Thyroid gland (tissue), 4 donors: ENCODE measurements around the gene GEMIN2. TPM values are rescaled to one million over a fixed set of nuclear protein-coding genes. Genes with fewer than 3 reads are reported as not detected.
"Not testable (repeated sequence)": the region's sequence is repeated elsewhere in the genome, so short reads cannot be mapped to it uniquely, and the experiment has no call there.

Experiments
- DNase-seq, 2 donors: peaks; one replicate each; pipeline ENCODE4 v3.0.0-alpha.2; 2019
- H3K27ac ChIP-seq, 3 donors: fragments of 200-600 bp; sonication (generic); 1 replicate in 2 of 3; 2 replicates in 1 of 3; pipeline ENCODE4 v1.5.1; 2016 to 2019; ENCODE audit warnings: mild to moderate bottlenecking in 1 of 3, moderate library complexity in 1 of 3
- H3K27me3 ChIP-seq: fragments of 200-600 bp; sonication (generic); one replicate; pipeline ENCODE4 v1.5.1; 2019
- H3K36me3 ChIP-seq, 2 donors: fragments of 200-600 bp; sonication (generic); one replicate each; pipeline ENCODE4 v1.5.1; 2016 to 2019
- H3K4me1 ChIP-seq, 2 donors: fragments of 200-600 bp; sonication (generic); one replicate each; pipeline ENCODE4 v1.5.1; 2017 to 2019
- H3K4me3 ChIP-seq, 3 donors: fragments of 200-600 bp; sonication (generic); replicated peaks in 1 of 3; 1 replicate in 2 of 3; 2 replicates in 1 of 3; pipeline ENCODE4 v1.5.1; 2016; ENCODE audit warnings: mild to moderate bottlenecking in 1 of 3
- H3K9me3 ChIP-seq: fragments of 200-600 bp; sonication (generic); one replicate; pipeline ENCODE4 v1.5.1; 2017
- POLR2A ChIP-seq, 2 donors: fragments of 450-650 bp; IDR thresholded peaks; one replicate each; pipeline ENCODE4 v1.6.1; 2017; ENCODE audit warnings: antibody characterized with exemption in 2 of 2, mild to moderate bottlenecking in 2 of 2, moderate library complexity in 1 of 2
- WGBS, 2 donors: methylation state at CpG; one replicate each; pipeline ENCODE4 v1.1.5; 2017; 5-methylcytosine and 5-hydroxymethylcytosine counted together
- intact Hi-C: fragments of 100-400 bp; cut with DNase I; formaldehyde crosslinking; loops from one replicate; pipeline ENCODE4 v1.15.1; 2023
- total RNA-seq, 4 donors: library from RNA; depleted of rRNA; stranded (reverse); fragments of >200 nt; gene quantifications; one replicate each; pipeline ENCODE4 v1.2.3, GENCODE V29; 2016
- TF ChIP-seq, protein P1 (sequence below), 6 experiments: fragments of 200-600 bp in 3 of 6; fragments of 450-650 bp in 3 of 6; sonication (generic) in 3 of 6; IDR thresholded peaks; one replicate each; pipeline ENCODE4 v1.5.1; 2016 to 2019; ENCODE audit warnings: antibody characterized with exemption in 6 of 6, mild to moderate bottlenecking in 2 of 6, inconsistent platforms in 1 of 6, moderate library complexity in 1 of 6

Gene GEMIN2
- total RNA-seq, 4 donors from 2014 or later, result 11.3 to 33.7 (median 18.2) TPM

GRCh38 chr14:39145266-39145966 lies 31.3 kb downstream of the GEMIN2 start:
- no peaks in the 10 kb centered on the region for H3K4me1 ChIP-seq
- H3K27ac ChIP-seq, result no peak overlapping the region
- intact Hi-C loops, result no loop called here
- no peaks in the 10 kb centered on the region for H3K9me3 ChIP-seq
- no peak for DNase-seq
- H3K27me3 ChIP-seq, result no peaks in the 10 kb centered on the region
- peaks cover under 1 to 15% of the 10 kb centered on the region in 2 donors for H3K36me3 ChIP-seq
- H3K4me3 ChIP-seq, result no peak overlapping the region
- 66 to 77% methylated on average over 7 of the region's 7 CpGs for WGBS, 2 donors
- no peak for TF ChIP-seq POLR2A (IDR thresholded peaks at IDR 0.05)
- TF ChIP-seq, protein P1, sequence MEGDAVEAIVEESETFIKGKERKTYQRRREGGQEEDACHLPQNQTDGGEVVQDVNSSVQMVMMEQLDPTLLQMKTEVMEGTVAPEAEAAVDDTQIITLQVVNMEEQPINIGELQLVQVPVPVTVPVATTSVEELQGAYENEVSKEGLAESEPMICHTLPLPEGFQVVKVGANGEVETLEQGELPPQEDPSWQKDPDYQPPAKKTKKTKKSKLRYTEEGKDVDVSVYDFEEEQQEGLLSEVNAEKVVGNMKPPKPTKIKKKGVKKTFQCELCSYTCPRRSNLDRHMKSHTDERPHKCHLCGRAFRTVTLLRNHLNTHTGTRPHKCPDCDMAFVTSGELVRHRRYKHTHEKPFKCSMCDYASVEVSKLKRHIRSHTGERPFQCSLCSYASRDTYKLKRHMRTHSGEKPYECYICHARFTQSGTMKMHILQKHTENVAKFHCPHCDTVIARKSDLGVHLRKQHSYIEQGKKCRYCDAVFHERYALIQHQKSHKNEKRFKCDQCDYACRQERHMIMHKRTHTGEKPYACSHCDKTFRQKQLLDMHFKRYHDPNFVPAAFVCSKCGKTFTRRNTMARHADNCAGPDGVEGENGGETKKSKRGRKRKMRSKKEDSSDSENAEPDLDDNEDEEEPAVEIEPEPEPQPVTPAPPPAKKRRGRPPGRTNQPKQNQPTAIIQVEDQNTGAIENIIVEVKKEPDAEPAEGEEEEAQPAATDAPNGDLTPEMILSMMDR (IDR thresholded peaks at IDR 0.05), result no peak

GRCh38 chr14:39154594-39155189 lies 40.6 kb downstream of the GEMIN2 start:
- DNase-seq, result no peak
- H3K27ac ChIP-seq, result no peak overlapping the region
- H3K4me1 ChIP-seq, result no peaks in the 10 kb centered on the region
- H3K27me3 ChIP-seq, result no peaks in the 10 kb centered on the region
- no peaks in the 10 kb centered on the region for H3K9me3 ChIP-seq
- intact Hi-C loops, result no loop called here
- H3K4me3 ChIP-seq, result no peak overlapping the region
- TF ChIP-seq, protein P1 (IDR thresholded peaks at IDR 0.05), result no peak
- TF ChIP-seq POLR2A (IDR thresholded peaks at IDR 0.05), result no peak
- 91 to 95% methylated on average over 9 of the region's 9 CpGs for WGBS, 2 donors
- peaks cover 9 to 36% of the 10 kb centered on the region in 2 donors for H3K36me3 ChIP-seq

GRCh38 chr14:39157491-39157890 lies 43.4 kb downstream of the GEMIN2 start:
- H3K27me3 ChIP-seq, result no peaks in the 10 kb centered on the region
- H3K27ac ChIP-seq, result no peak overlapping the region
- intact Hi-C loops, result no loop called here
- peaks cover 9 to 26% of the 10 kb centered on the region in 2 donors for H3K36me3 ChIP-seq
- no peaks in the 10 kb centered on the region for H3K9me3 ChIP-seq
- WGBS, 2 donors, result 90 to 93% methylated on average over 6 of the region's 6 CpGs
- H3K4me3 ChIP-seq, result no peak overlapping the region
- DNase-seq, result no peak
- no peak for TF ChIP-seq POLR2A (IDR thresholded peaks at IDR 0.05)
- TF ChIP-seq, protein P1 (IDR thresholded peaks at IDR 0.05), result no peak
- H3K4me1 ChIP-seq, result no peaks in the 10 kb centered on the region

DNA sequence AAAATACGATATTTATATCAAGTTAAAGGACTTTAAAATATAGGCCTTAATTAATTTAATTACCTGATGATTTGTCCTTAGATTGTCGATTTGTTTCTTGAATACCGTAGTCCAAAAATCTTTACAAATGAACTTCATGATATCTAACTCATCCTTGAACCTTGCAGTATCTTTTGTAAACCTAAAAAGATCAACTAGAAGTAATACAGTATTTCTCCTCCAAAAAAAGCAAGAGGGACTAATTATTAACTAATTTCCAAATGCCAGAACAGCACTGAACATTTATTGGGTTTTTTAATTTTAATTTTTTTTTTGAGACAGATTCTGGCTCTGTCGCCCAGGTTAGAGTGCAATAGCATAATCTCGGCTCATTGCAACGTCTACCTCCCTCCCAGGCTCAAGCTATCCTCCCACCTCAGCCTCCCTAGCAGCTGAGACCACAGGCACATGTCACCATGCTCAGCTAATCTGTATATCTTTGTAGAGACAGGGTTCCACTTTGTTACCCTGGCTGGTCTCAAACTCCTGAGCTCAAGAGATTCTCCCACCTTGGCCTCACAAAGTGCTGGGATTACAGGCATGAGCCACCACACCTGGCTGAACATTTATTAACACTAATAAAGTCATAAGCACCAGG lies 44.2 kb downstream of the GEMIN2 start:
- Histone ChIP-seq H3K9me3 (no peaks in the 10 kb centered on the region), H3K36me3 (peaks cover 9 to 26% of the 10 kb centered on the region in 2 donors), H3K4me3 (no peak overlapping the region), H3K27me3 (no peaks in the 10 kb centered on the region), H3K4me1 (no peaks in the 10 kb centered on the region), H3K27ac (no peak overlapping the region)
- intact Hi-C loops, result no loop called here
- DNase-seq, result no peak
- TF ChIP-seq POLR2A (IDR thresholded peaks at IDR 0.05), result no peak
- TF ChIP-seq, protein P1 (IDR thresholded peaks at IDR 0.05), result no peak
- WGBS, 2 donors, result 89 to 96% methylated on average over 6 of the region's 6 CpGs

- intact Hi-C loops, result no loop called here
- Histone ChIP-seq H3K27me3 (no peaks in the 10 kb centered on the region), H3K4me1 (no peaks in the 10 kb centered on the region), H3K27ac (no peak overlapping the region), H3K36me3 (peaks cover 5 to 22% of the 10 kb centered on the region in 2 donors), H3K9me3 (no peaks in the 10 kb centered on the region), H3K4me3 (no peak overlapping the region)
- DNase-seq, result no peak
- TF ChIP-seq, protein P1 (IDR thresholded peaks at IDR 0.05), result no peak
- no peak for TF ChIP-seq POLR2A (IDR thresholded peaks at IDR 0.05)
- 89 to 96% methylated on average over 1 of the region's 1 CpG for WGBS, 2 donors
Measured at GRCh38 chr14:39160494-39160893, 46.4 kb downstream of the GEMIN2 start.

DNA sequence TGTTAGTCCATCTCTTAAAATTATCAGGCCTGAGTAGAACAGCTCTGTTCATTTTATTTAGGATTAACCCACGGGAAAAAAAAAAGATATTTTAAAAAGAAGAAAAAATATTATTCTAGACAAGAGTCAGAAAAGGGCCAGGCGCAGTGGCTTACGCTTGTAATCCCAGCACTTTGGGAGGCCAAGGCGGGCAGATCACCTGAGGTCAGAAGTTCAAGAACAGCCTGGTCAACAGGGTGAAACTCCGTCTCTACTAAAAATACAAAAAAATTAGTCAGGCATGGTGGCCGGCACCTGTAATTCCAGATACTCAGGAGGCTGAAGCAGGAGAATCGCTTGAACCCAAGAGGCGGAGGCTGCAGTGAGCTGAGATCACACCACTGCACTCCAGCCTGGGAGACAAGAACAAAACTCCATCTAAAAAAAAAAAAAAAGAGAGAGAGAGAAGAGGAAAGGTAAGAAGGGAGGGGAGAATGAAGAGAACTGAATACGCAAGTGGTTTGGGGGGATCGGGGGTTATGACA lies 53.7 kb downstream of the GEMIN2 start:
- DNase-seq, H3K27ac ChIP-seq, H3K9me3 ChIP-seq, H3K27me3 ChIP-seq, intact Hi-C loops, H3K4me3 ChIP-seq, H3K36me3 ChIP-seq: not testable (repeated sequence)
- 68 to 74% methylated on average over 10 of the region's 10 CpGs for WGBS, 2 donors
- H3K4me1 ChIP-seq, result peaks cover 17 to 30% of the 10 kb centered on the region in 2 donors
